ENCODE measurements around the gene ZNRF2.
"Not testable (repeated sequence)": the region's sequence is repeated elsewhere in the genome, so short reads cannot be mapped to it uniquely, and the experiment has no call there.

Gene ZNRF2

DNA sequence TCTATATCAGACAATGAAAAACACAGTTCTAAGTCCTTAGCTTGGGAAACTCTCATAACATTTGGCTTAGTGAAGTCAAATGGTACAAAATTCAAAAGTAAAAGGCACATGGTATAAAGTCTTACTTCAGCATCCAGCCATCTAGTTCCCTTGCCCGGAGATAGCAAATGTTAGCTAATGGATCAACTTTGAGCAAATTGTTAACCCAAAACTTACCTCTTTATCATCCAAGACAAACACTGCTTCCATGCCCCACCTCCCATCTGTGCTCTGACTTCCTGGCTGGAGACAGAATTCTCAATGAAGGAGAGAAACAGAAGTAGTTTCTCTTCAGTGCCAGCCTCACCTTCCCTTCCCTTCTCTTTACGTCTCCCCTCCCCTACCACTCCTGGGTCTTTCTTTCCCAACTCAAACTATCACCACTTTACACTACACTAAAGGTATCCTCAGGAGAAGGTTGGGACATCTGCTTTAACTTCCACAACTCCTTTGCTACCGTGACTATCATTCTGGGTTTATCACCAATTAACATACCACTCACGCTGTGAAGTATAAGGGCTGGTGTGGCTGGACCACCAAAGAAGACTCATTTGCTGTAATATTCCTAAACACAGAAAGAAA is 21.2 kb upstream of the ZNRF2 start:
- DNase-seq (ENCODE audit: low spot score): no peak

DNA sequence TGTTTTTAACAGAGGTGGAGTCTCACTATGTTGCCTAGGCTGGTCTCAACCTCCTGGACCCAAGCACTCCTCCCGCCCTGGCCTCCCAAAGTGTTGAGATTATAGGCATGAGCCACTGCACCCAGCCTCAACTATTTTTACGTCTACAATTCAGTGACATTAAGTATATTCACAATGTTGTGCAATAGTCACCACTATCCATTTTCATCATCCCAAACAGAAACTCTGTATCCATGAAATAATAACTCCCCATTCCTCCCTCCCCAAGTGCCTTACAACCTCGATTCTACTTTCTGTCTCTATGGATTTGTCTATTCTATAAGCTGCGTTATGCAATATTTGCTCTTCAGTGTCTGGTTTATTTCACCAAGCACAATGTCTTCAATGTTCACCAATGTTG is 20.3 kb upstream of the ZNRF2 start:
- no peak for DNase-seq (ENCODE audit: low spot score)

DNA sequence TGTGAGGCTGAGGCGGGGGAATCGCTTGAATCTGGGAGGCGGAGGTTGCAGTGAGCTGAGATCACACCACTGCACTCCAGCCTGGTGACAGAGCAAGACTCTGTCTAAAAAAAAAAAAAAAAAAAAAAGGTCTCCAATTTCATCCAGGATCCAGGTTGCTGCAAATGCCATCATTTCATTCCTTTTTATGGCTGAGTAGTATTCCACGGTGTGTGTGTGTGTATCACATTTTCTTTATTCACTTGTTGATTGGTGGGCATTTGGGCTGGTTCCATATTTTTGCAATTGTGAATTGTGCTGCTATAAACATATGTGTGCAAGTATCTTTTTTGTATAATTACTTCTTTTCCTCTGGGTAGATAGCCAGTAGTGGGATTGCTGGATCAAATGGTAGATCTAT is 19.2 kb upstream of the ZNRF2 start:
- not testable (repeated sequence) for DNase-seq (ENCODE audit: low spot score)

DNA sequence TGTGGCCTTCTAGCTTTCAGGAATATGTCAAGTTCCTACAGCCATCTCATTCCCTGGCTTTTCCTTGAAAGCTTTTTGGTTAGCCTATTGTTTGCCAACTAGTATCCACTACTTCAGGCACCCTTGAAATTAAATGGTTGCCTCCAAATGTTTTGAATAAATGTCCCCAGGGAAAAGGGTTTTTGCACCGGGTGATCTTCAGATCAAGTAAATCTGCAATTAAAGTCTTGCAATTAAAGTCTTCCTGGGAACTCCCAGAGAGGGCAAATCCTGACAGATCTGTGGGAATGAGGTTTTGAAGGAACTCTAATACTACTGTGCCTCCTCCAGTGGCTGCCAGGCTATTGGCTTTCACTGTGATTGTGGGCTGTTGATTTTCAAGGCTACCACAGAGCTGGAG is 17.7 kb upstream of the ZNRF2 start:
- DNase-seq (ENCODE audit: low spot score): no peak

DNA sequence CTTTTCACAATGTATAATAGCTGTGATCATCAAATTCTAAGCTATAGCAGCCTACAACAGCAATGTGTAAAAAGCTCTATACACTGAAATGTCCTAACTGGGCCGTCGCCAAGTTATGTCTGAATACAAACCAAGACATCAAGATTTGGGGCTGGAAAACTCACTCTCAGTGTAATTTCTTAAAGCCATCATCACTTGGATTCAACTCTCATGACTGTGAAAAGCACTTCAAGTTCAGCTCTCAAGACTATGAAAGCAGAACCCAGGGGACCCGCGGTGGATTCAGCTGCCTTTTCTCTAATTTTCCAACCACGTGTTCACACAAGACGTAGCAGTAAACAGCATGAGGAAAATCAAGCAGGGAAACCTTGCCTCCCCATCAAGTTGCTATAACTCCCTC is 15.8 kb upstream of the ZNRF2 start:
- DNase-seq (ENCODE audit: low spot score): no peak

DNA sequence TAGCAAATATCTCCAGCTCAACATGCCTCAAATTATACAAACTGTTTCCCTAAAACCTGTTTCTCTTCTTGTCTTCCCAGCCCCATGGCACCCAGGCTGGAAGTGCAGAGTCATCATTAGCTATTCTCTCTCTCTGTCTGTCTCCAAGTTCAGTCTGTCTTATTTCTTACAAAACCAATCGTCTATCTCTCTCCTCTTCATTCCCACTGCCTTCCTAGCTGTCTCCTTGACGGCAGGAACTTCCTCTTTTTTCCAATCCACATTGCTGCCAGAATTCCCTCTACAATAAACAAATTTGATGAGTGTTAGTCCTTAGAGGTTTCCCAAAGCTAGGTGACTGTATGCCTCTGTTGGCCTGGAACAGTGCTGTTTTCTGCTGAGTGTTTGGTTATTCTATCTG is 14.9 kb upstream of the ZNRF2 start:
- no peak for DNase-seq (ENCODE audit: low spot score)

DNA sequence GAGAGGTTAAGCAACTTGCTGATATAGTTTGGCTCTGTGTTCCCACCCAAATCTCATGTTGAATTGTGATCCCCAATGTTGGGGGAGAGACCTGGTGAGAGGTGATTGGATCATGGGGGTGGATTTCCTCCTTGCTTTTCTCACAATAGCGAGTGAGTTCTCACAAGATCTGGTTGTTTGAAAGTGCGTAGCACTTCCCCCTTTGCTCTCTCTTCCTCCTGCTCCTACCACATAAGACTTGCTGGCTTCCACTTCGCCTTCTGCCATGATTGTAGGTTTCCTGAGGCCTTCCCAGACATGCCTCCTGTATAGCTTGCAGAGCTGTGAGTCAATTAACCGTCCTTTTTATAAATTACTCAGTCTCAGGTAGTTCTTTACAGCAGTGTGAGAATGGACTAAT is 13.5 kb upstream of the ZNRF2 start:
- DNase-seq (ENCODE audit: low spot score): no peak

DNA sequence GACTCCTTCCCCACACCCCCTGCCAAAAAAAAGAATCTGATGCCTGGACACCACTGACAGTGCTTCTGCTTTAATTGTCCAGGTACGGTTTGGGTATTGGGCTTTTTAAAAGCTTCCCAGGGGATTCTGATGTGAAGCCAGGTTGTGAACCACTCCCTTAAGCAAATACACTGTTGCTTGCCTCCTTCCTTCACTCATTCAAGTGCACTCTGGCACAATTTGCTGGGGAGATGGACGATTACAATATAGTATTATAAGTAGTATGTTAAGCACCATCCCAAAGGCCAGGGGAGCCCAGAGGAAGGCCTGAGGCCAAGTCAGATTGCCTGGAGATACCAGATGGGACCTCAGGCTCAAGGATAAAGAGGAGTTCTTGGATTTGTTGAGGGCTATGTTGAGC is 12.3 kb upstream of the ZNRF2 start:
- no peak for DNase-seq (ENCODE audit: low spot score)

DNA sequence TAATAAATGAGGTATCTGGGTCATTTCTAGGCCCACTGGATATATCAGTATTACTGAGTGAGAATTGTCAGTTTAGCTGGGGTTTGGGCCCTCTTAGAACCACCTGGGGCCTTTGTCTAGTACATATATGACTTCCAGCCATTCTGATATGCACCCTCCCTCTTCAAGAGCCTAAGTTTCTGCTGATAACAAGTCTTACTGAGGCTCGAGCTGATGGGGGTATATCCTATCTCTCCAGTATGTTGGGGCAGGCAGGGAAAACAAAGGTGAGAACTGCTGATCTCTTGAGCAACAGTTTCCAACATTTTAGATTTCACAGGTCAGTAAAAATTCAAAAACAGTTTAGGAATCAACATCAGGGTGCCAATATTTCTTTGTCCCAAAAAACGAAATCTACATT is 10.8 kb upstream of the ZNRF2 start:
- no peak for DNase-seq (ENCODE audit: low spot score)

DNA sequence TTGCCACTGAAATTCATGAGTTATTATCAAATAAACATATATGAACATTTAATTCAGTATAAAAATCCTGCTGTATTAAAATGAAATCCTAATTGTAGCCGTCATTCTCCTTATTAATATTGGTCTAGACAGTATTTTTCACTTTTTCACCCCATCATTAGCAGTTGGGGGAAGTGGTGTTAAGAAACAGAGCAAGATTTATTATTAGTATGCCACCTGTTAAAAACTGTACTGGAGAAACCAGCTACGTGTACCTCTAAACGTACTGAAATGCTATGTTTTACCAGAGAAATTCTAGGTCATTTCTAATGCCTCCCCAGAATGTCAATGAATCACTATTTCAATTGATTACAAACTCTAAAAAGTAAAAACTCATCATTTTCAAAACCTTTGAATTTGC is 9.8 kb upstream of the ZNRF2 start:
- DNase-seq (ENCODE audit: low spot score): no peak

DNA sequence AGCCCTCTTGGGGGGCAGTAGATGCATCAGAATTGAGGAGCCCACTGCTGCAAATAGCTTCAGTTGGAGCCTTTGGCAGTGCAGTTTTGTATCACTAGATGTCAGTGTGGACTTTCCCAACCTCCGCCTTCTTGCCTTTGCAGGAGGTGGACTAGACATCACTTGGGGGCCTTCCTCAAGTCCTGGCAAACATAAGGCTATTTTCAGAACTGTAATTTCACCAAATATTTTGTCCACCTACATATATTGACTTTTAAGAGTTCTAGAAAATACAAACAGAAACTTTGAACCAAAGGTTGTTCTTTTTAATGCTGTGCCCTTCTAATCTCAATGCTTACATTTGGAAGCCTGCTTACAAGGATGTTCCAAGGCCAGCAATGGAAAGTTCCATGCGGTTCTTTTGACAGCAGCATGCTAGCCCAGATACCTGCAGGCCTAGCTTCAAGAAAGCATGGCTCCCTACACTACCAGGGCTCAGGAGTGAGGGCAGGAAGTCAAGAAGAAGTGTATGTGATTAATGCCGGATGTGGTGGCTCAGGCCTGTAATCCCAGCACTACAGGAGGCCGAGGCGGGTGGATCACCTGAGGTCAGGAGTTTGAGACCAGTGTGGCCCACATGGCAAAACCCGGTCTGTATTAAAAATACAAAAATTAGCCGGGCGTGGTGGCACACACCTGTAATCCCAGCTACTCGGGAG is 8.0 kb upstream of the ZNRF2 start:
- peak; percentile 59 for DNase-seq (ENCODE audit: low spot score)

DNA sequence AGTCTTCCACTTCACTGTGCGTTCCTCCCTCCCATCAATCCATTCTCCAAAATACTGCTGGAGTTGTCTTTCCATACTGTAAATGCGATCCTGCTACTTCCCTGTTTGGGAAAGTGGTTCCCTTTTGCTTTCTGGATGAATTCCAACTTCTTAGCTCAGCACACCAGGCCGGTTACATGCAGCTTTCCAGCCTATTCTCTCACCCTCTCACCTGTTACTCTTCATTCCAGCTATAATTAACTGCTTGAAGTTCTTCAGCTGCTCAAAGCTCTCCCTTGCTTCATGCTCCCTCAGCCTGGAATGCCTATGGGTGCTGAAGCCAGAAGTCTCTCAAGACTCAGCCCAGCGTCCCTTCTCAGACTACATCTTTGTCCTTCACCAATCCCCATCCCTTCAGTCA is 6.0 kb upstream of the ZNRF2 start:
- no peak for DNase-seq (ENCODE audit: low spot score)

DNA sequence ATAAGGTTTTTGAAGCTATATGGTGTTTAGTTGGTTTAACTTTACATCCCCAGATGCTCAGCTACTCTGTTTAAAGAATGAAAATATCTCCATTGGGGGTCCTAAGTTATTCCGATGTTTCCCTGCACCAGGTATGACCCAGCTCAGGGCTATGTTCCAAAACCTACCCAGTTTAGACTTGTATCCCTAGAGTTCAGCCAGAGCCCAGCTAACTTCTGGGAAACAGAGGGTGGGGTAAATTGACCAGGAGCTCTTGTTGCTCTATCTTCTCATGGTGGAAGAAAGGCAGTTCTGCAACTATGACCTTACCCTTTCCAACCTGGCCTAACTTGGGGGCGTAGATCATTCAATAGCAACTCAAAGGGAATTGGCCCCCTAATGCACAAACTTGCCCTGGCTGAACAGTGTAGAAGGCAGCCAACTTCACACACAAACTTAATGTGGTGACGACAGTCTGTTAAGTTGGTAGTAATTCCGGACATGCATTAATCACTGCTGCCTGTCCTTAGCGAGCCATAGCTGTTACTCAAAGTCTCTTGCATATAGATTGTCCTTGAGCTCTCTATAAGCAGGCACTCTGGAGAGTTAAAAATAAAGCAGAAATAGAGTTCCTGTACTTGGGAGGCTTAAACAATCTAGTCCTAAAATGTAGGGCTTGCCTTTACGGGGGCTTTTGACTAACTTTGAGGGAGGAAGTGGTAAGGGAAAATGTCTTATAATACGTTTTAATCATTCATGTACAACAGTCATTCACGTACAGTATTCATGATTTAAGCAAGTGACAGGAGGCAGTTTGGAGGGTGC is 5.3 kb upstream of the ZNRF2 start:
- DNase-seq (ENCODE audit: low spot score): no peak

DNA sequence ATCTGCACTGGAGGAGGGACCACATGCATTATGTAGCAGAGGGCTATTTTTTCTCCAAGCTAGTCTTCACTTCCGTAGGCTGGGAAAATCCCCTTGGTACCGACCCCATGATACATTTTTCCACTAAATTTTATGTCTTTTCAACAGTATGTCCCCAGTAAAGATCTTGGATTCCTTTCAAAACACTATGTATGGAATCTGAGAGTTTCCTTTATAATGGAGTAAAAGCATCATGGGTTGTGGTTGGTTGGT is 4.8 kb upstream of the ZNRF2 start:
- DNase-seq (ENCODE audit: low spot score): no peak

DNA sequence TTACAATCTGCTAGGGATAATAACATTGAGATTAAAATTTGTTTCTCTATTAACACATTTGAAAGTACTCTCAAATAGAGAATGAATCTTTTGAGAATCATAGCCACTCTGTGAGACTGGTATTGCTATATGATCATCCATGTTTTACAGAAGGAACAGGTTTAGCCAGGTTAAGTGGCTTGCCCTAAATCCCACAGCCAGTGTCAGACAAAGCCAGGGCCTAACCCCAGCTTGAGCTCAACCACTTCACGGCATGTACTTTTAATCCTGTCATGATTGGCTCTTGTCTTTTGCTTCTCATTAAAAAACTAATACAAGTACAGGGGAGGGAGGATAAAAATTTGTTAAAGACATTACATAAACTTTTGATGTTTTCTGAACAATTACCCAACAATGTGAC is 3.8 kb upstream of the ZNRF2 start:
- no peak for DNase-seq (ENCODE audit: low spot score)

DNA sequence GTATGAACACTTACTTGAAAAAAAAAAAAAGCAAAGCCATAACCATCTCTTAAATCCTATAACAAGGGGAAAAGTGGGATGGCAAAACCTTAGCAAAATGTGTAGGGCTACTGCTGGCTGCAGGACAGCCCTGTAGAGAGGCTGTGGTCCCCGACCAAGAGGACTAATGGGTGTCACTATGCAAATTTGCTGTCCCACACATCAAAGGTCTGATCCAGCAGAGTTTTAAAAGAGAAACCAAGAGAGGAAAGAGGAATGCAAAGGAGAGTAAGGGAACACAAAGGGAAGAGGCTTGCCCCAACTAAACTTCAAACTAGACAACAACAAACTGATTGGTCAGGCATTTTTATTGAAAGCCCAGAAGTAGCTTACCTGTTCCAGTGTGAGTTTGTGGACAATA is 3.1 kb upstream of the ZNRF2 start:
- no peak for DNase-seq (ENCODE audit: low spot score)

DNA sequence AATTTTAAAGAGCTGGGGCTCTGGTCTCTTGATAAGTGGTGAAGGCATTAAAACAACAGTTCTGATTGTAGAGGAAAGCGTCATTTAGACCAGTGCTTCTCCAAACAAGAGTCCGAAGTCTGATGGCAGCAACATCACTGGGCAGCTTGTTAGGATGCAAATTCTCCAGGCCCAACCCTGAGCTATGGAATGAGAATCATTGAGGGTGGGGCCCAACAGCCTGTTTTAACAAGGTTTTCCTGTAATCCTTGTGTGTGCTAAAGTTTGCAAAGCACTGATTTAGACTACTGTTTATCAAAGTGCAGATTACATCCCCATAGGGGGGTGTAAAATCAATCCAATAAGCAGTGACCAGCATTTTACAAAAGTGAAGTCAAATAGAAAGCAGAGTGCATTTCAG is 2.6 kb upstream of the ZNRF2 start:
- DNase-seq (ENCODE audit: low spot score): no peak

DNA sequence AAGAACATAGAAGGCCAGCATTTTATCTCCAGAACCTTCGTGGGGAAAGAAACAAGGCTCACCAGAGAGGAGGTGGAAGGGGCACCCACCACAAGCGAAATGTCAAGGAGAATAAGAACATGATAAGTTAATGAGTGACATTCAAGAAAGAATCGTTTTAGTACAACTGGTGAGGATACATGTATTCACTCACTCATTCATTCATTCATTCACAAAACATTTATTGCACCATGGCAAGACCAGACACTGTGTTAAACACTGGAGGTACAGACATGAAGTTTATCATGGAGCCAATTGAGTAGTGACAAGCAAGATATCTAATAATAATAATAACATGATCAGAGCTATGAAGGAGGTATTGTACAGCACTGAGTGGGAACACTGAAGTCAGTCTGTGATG is 1.7 kb upstream of the ZNRF2 start:
- DNase-seq (ENCODE audit: low spot score): no peak

DNA sequence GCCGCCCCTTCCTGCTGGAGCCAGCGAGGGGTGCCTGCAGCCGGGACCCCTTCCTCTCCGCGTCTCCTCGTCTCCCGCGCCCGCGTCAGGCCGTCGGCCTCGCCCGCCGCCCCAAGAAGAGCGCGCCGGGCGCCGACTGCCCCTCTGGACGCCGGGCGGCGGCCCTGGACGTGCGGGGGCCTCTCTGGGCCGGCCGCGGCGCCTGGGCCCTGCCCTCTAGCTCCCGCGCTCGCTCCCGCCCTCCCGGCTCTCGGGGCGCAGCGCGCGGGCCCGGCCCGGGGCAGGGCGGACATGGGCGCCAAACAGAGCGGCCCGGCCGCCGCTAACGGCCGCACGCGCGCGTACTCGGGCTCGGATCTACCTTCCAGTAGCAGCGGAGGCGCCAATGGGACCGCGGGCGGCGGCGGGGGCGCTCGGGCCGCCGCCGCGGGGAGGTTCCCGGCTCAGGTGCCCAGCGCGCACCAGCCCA is 704 bp downstream of the ZNRF2 start:
- no peak for DNase-seq (ENCODE audit: low spot score)

DNA sequence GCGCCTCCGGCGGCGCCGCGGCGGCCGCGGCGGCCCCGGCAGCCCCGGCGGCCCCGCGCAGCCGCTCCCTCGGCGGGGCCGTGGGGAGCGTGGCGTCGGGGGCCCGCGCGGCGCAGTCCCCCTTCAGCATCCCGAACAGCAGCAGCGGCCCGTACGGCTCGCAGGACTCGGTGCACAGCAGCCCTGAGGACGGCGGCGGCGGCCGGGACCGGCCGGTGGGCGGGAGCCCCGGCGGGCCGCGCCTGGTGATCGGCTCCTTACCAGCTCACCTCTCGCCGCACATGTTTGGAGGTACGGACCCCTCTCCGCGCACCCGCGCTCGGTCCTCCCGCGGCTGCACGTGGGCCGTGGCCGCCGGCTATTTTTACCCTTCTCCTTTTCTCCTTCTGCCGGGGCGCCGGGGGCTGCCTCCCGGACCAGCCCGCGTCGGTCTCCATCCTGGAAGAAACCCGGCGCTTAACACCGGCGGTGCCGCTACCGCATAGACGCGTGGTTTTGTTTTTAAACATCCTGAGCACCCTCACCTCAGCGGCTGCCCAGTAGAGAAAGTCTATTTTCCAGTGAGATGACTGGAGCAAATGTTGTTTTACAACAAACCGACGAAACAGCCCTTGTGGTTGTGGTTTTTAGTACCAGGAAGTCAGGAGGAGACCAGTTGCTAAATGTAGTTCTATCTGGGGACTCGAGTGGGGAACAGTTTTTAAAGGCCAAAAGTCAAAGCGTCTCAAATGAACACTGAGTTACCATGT is 1.3 kb downstream of the ZNRF2 start:
- DNase-seq (ENCODE audit: low spot score): peak; percentile 77

DNA sequence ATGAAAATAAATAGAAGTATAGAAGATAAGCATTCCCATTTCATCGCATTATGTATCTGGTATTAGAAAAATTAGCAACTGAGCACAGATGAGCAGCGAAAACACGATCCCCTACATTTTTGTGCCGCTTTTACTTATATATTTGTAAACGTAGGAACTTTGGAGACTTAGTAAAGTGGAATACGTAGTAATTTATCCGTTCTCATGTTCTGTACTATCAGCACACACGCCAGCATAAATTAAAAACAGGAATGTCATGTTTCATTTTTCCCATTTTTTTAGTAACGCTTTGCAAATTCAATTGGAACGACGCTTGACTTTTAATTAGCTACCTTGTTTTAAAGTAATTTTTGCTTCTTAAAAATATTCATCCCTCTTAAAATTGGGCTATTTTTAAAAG is 2.4 kb downstream of the ZNRF2 start:
- DNase-seq (ENCODE audit: low spot score): no peak

DNA sequence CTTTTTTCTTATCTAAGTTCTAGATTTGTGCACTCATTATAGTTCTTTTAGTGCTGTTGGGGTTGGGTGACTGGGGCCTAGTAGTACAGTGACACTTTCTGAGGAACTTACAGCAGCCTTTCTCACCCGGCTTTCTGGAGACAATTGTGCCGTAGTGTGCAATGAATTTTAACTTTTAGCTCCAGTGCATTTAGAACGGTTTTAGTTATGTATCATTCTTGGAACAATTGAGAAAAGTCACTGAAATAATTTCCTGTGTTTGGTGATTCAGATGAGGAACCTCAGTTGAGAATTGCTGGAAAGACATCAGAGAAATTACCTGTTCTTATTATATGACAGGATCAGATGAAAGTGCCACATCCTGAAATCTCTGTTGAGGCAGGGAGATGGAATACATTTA is 3.2 kb downstream of the ZNRF2 start:
- DNase-seq (ENCODE audit: low spot score): not testable (repeated sequence)

DNA sequence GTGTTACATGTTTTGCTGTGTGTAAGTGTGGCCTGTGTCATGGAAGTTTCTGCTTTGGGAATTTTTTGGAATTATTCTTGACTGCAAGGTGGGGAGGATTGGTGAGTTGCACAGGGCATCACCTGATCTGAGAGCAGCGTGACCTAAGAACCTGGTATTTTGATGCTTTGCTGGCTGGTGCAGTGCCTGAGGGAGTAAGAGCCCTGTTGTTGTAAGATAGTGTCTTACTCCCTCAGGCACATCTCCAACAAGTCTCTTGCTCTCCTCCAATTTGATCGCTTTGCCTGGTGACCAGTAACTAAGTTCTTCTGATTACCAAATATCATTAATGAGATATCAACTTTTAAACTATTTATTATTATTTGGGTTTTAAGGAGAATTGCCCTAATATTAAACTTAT is 5.2 kb downstream of the ZNRF2 start:
- DNase-seq (ENCODE audit: low spot score): not testable (repeated sequence)

All from CD4-positive, alpha-beta T cell treated with Interleukin-15 for 4 hours (primary cell).